HCT116 (cell line): Measurements from ENCODE around the gene WHRN. TPM values are rescaled to one million over a fixed set of nuclear protein-coding genes. Genes with fewer than 3 reads are reported as not detected.

Experiments used
- ATAC-seq: fragments of 200-7000 bp; cut with Tn5 transposase; 2 replicates; pipeline ENCODE4 v1.9.1; 2020; ENCODE audit warnings: mild to moderate bottlenecking, moderate library complexity
- BruUV-seq: library from RNA; stranded (reverse); fragments of 400-500 nt; replicated peaks from 2 replicates; lab custom pipeline; 2021; lab: Mats Ljungman, UMichigan
- CTCF ChIA-PET: fragments of 300-600 bp; sonication (Branson Sonifier 250); formaldehyde crosslinking; loops from one replicate; lab custom pipeline; 2021; ENCODE audit warnings: antibody characterized with exemption; lab: Charles Lee
- POLR2A ChIA-PET: fragments of 300-600, 350-600 bp; sonication (Branson Sonifier 250); formaldehyde crosslinking; loops from one replicate; lab custom pipeline; 2021; ENCODE audit warnings: antibody characterized with exemption; lab: Charles Lee
- RAD21 ChIA-PET, 2 experiments: fragments of 300-600 bp; sonication (Branson Sonifier 250); formaldehyde crosslinking; loops; one replicate each; lab custom pipeline; 2023; ENCODE audit warnings: low total read pairs in 2 of 2; ENCODE audit not compliant: uncharacterized antibody in 2 of 2, unreplicated experiment in 2 of 2, low non-redundant PET in 1 of 2; lab: Charles Lee
- DNase-seq: peaks from one replicate; pipeline ENCODE4 v3.0.0-alpha.2; 2010; ENCODE audit warnings: low read depth, low spot score
- H2AFZ ChIP-seq: fragments of 200-600 bp; shearing (Covaris generic), sonication (generic); 2 replicates; pipeline ENCODE4 v1.6.1; 2017; ENCODE audit warnings: low read depth, mixed run types, mixed read lengths, antibody characterized with exemption, low read length; ENCODE audit not compliant: poor library complexity, severe bottlenecking
- H3K27ac ChIP-seq: 2 replicates; pipeline ENCODE4 v1.5.1; 2012; ENCODE audit warnings: low read depth, low read length
- H3K27me3 ChIP-seq: fragments of 200-600 bp; sonication (generic); 2 replicates; pipeline ENCODE4 v1.6.1; 2016; ENCODE audit warnings: mixed run types, low read length, mixed read lengths; ENCODE audit not compliant: insufficient read depth
- H3K36me3 ChIP-seq, 2 experiments: fragments of 200-500 bp in 1 of 2; fragments of 200-600 bp in 1 of 2; sonication (Bioruptor generic) in 1 of 2; sonication (generic) in 1 of 2; 2 replicates each; pipeline versions ENCODE4 v1.5.1 to v1.6.1; 2014 to 2016; ENCODE audit warnings: low read length in 2 of 2, inconsistent platforms in 1 of 2, mixed read lengths in 1 of 2, mixed run types in 1 of 2; ENCODE audit not compliant: insufficient read depth in 2 of 2, control insufficient read depth in 1 of 2
- H3K4me1 ChIP-seq, 2 experiments: fragments of 200-600 bp in 1 of 2; sonication (generic) in 1 of 2; 2 replicates each; pipeline versions ENCODE4 v1.5.1 to v1.6.1; 2012 to 2017; ENCODE audit warnings: low read length in 2 of 2, inconsistent platforms in 1 of 2, mild to moderate bottlenecking in 1 of 2, mixed read lengths in 1 of 2, mixed run types in 1 of 2, moderate library complexity in 1 of 2; ENCODE audit not compliant: insufficient read depth in 2 of 2, control insufficient read depth in 1 of 2
- H3K4me2 ChIP-seq: fragments of 200-600 bp; sonication (generic); 2 replicates; pipeline ENCODE4 v1.6.1; 2017; ENCODE audit warnings: mixed run types, low read length, mixed read lengths
- H3K4me3 ChIP-seq, 2 experiments: fragments of 200-600 bp in 1 of 2; sonication (generic) in 1 of 2; replicated peaks in 1 of 2; 2 replicates each; pipeline ENCODE4 v1.5.1; 2011 to 2016; ENCODE audit warnings: low read length in 2 of 2, control low read depth in 1 of 2, low read depth in 1 of 2, mild to moderate bottlenecking in 1 of 2, mixed read lengths in 1 of 2, mixed run types in 1 of 2
- H3K79me2 ChIP-seq: fragments of 200-600 bp; sonication (generic); 2 replicates; pipeline ENCODE4 v1.6.1; 2017; ENCODE audit warnings: mild to moderate bottlenecking, mixed run types, low read length, moderate library complexity, mixed read lengths; ENCODE audit not compliant: insufficient read depth
- H3K9ac ChIP-seq: fragments of 200-600 bp; sonication (generic); 2 replicates; pipeline ENCODE4 v1.6.1; 2016; ENCODE audit warnings: low read length, mixed read lengths
- H3K9me2 ChIP-seq: fragments of 200-600 bp; sonication (generic), shearing (Covaris generic); 2 replicates; pipeline ENCODE4 v1.6.1; 2017; ENCODE audit warnings: mixed run types, mild to moderate bottlenecking, moderate library complexity; ENCODE audit not compliant: insufficient read depth
- H3K9me3 ChIP-seq, 2 experiments: fragments of 200-500 bp in 1 of 2; fragments of 200-600 bp in 1 of 2; sonication (Bioruptor generic) in 1 of 2; sonication (generic) in 1 of 2; 2 replicates each; pipeline ENCODE4 v1.6.1; 2014 to 2017; ENCODE audit warnings: low read length in 2 of 2, mixed read lengths in 2 of 2, inconsistent platforms in 1 of 2, low read depth in 1 of 2, mild to moderate bottlenecking in 1 of 2, mixed run types in 1 of 2, moderate library complexity in 1 of 2; ENCODE audit not compliant: control insufficient read depth in 1 of 2, insufficient read depth in 1 of 2
- H4K20me1 ChIP-seq: fragments of 200-600 bp; sonication (generic), shearing (Covaris generic); 2 replicates; pipeline ENCODE4 v1.6.1; 2017; ENCODE audit warnings: mixed run types, mild to moderate bottlenecking, moderate library complexity; ENCODE audit not compliant: insufficient read depth
- CBX3 ChIP-seq: IDR thresholded peaks from 2 replicates; pipeline ENCODE4 v1.6.1; 2012; ENCODE audit warnings: low read depth
- CEBPB ChIP-seq: IDR thresholded peaks from 2 replicates; pipeline ENCODE4 v1.6.1; 2012; ENCODE audit warnings: low read depth
- CTCF ChIP-seq, 3 experiments: fragments of 200-600 bp in 1 of 3; sonication (generic) in 1 of 3; IDR thresholded peaks in 2 of 3; conservative IDR thresholded peaks in 1 of 3; 2 replicates each; pipeline ENCODE4 v1.5.1; 2012 to 2017; ENCODE audit warnings: low read depth in 2 of 3, low read length in 2 of 3, antibody characterized with exemption in 1 of 3, borderline replicate concordance in 1 of 3, control low read depth in 1 of 3, mild to moderate bottlenecking in 1 of 3, mixed read lengths in 1 of 3, mixed run types in 1 of 3, moderate library complexity in 1 of 3; ENCODE audit not compliant: insufficient read depth in 1 of 3
- EGR1 ChIP-seq: IDR thresholded peaks from 2 replicates; pipeline ENCODE4 v1.6.1; 2012; ENCODE audit warnings: low read depth
- EZH2phosphoT487 ChIP-seq: fragments of 200-600 bp; IDR thresholded peaks from 2 replicates; pipeline ENCODE4 v1.6.1; 2018; ENCODE audit warnings: antibody characterized with exemption, borderline replicate concordance
- POLR2A ChIP-seq: IDR thresholded peaks from 2 replicates; pipeline ENCODE4 v1.7.0; 2011; ENCODE audit warnings: borderline replicate concordance; ENCODE audit not compliant: insufficient read depth, insufficient read length; ENCODE audit errors: extremely low read depth
- POLR2AphosphoS5 ChIP-seq: IDR thresholded peaks from 2 replicates; pipeline ENCODE4 v1.6.1; 2011; ENCODE audit warnings: mild to moderate bottlenecking, low read depth, low read length, moderate library complexity
- RAD21 ChIP-seq: IDR thresholded peaks from 2 replicates; pipeline ENCODE4 v1.6.1; 2012; ENCODE audit warnings: low read depth, mild to moderate bottlenecking
- REST ChIP-seq: IDR thresholded peaks from 2 replicates; pipeline ENCODE4 v1.6.1; 2012; ENCODE audit warnings: low read depth
- YY1 ChIP-seq: IDR thresholded peaks from 2 replicates; pipeline ENCODE4 v1.6.1; 2011; ENCODE audit warnings: low read length, low read depth, moderate library complexity, mild to moderate bottlenecking; ENCODE audit not compliant: insufficient replicate concordance; ENCODE audit errors: extremely low read depth
- ZBTB33 ChIP-seq: IDR thresholded peaks from 2 replicates; pipeline ENCODE4 v1.6.1; 2011; ENCODE audit warnings: mild to moderate bottlenecking, low read length, moderate library complexity; ENCODE audit not compliant: insufficient replicate concordance; ENCODE audit errors: extremely low read depth
- ZNF274 ChIP-seq: fragments of 200-500 bp; sonication (Bioruptor generic); IDR thresholded peaks from 2 replicates; pipeline ENCODE4 v1.6.1; 2014; ENCODE audit warnings: mild to moderate bottlenecking, low read depth, low read length, inconsistent platforms
- intact Hi-C: fragments of 100-400 bp; cut with micrococcal nuclease; formaldehyde crosslinking; loops from 2 replicates; pipeline ENCODE4 v1.10.0; 2022
- total RNA-seq: library from RNA; stranded (reverse); gene quantifications from one replicate; pipeline ENCODE4 v1.2.1, GENCODE V29; 2021; ENCODE audit not compliant: unreplicated experiment

WHRN gene
- total RNA-seq, 1 experiment from 2014 or later: 12.8 TPM

- Histone ChIP-seq H3K9ac (no peak overlapping the region), H3K27ac (no peak overlapping the region), H3K9me3 (no peaks in the 10 kb centered on the region), H3K9me2 (no peaks in the 10 kb centered on the region), H3K4me2 (no peak overlapping the region), H3K79me2 (no peaks in the 10 kb centered on the region), H2AFZ (no peak overlapping the region), H3K4me1 (peaks cover 0 to 7% of the 10 kb centered on the region in 2 experiments; a peak in 1 of 4 replicates), H3K27me3 (no peaks in the 10 kb centered on the region), H4K20me1 (no peaks in the 10 kb centered on the region), H3K36me3 (no peaks in the 10 kb centered on the region), H3K4me3 (no peak overlapping the region)
- TF ChIP-seq RAD21 (no peak), EZH2phosphoT487 (no peak), ZNF274 (no peak), YY1 (no peak), EGR1 (no peak), POLR2A (no peak)
- ATAC-seq (no peak), DNase-seq (no peak)
- intact Hi-C loops: no loop called here
- ChIA-PET POLR2A (no interaction called here), RAD21 (no interaction called here), CTCF (no interaction called here)
- no TSS peak for BruUV-seq
Observed at GRCh38 chr9:114469091-114469853, 36.0 kb downstream of the WHRN start.

GRCh38 chr9:114467910-114468309, 37.4 kb downstream of the WHRN start:
- Histone ChIP-seq H2AFZ (no peak overlapping the region), H4K20me1 (no peaks in the 10 kb centered on the region), H3K9ac (no peak overlapping the region), H3K4me1 (peaks cover 0 to 7% of the 10 kb centered on the region in 2 experiments; a peak in 1 of 4 replicates), H3K27me3 (no peaks in the 10 kb centered on the region), H3K36me3 (no peaks in the 10 kb centered on the region), H3K79me2 (no peaks in the 10 kb centered on the region), H3K27ac (no peak overlapping the region), H3K4me2 (no peak overlapping the region), H3K4me3 (no peak overlapping the region), H3K9me3 (no peaks in the 10 kb centered on the region), H3K9me2 (no peaks in the 10 kb centered on the region)
- DNase-seq: no peak
- CTCF ChIA-PET: no interaction called here
- BruUV-seq: no TSS peak
- no peak for ATAC-seq
- RAD21 ChIA-PET: no interaction called here
- POLR2A ChIA-PET: no interaction called here
- intact Hi-C loops: no loop called here
- TF ChIP-seq CBX3: no peak
- no peak for TF ChIP-seq POLR2AphosphoS5
- no peak for TF ChIP-seq CEBPB
- TF ChIP-seq REST: no peak
- no peak for TF ChIP-seq ZNF274
- TF ChIP-seq CTCF (IDR thresholded peaks at IDR 0.05 in 2 of 3, conservative IDR thresholded peaks at IDR 0.05 in 1 of 3; ENCODE audit: borderline replicate concordance in 1 of 3, insufficient read depth in 1 of 3, low read depth in 2 of 3, low read length in 2 of 3): no peak
- no peak for TF ChIP-seq ZBTB33
